ENCODE results near the gene DMPK.
"Not testable (repeated sequence)": the region's sequence is repeated elsewhere in the genome, so short reads cannot be mapped to it uniquely, and the experiment has no call there.

Gene DMPK

DNA sequence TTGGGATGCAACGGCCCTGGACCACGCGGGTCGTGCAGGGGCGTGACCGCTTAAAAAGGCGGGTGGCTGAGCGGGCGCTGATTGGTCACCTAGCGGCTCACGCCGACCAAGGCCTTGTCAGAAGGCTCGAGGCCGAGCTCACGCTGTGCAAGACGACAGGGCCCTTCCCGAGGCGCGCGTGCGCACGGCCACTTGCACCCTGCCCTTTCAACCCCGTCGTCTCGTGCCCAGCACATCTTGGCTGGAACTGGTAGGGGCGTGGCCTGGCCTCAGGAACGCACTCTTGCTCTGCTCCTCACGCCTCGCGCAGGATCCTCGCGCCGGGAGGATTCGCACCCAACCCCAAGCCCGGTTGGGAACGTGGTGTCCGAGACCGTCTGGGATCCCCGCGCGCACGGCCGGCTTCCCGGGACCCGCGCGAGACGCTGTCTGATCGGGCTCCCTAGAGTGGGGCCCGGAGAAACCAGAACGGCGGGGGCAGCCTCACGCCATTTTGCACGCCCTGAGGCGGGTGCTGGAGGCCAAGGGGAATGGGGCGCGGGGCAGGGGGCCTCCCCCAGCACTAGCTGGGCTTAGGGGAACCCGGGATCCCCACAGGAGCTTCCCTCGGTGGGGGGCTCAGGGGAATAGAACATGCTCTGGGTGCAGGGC is 49.0 kb downstream of the DMPK start, which contains the start of gene MEIOSIN:
Gene MEIOSIN (plus strand): TSS at position 280 of the 651 bp plus-strand sequence. CDS start 1,938 bp downstream, outside the sequence.
- no peak for DNase-seq

DNA sequence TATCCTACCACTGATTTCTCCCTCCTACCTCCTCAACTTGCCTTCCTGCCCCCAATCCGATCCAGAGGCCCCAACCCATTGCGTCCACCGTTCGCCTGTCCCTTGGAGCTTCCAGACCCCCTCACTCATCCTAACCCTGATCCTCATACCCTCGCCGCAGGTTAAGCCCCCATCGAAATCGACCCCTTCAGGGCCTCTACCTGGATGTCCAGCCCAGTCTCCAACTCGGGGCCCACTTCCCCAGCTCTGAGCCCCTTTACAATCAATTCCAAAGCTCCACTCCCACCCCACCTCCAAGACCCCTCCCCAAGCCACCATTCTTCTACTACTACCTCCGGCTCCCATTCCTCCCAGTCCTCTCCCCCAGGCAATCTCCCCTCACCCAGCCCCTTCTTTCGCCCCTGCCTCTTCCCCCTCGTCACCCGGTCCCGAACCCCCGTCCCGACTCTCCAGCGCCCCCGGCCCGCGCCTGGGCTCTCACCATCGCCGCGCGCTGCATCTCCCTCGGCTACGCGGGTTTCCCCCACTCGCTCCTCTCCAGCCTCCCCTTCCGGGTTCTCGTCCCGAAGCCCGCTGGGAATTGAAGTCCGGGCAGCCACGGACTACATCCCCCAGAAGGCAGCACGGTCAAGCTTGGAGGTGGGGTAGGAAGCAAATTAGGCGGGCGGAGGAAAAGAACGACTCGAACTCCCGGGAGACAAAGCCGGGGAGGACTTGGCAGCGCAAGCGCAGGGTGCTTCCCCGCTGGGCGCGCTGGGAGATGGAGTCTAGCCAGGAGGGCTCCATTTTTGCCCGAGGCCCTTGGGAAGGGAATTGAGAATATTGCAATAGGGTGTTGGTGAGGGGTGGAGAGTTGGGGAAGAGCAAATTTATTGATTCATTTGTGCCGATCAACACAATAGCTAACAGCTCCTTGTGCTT is 51.7 kb downstream of the DMPK start, which contains the start of gene FBXO46:
Gene FBXO46 (minus strand): TSS at position 529 of the 921 bp plus-strand sequence. CDS start 17,401 bp downstream, outside the sequence.
- DNase-seq: peak; percentile 97 to 98

GRCh38 chr19:45729800-45730290 is 52.4 kb downstream of the DMPK start:
- no peak for DNase-seq

- DNase-seq: not testable (repeated sequence)
These were observed 53.6 kb downstream of the DMPK start for GRCh38 chr19:45728683-45729082.

DNA sequence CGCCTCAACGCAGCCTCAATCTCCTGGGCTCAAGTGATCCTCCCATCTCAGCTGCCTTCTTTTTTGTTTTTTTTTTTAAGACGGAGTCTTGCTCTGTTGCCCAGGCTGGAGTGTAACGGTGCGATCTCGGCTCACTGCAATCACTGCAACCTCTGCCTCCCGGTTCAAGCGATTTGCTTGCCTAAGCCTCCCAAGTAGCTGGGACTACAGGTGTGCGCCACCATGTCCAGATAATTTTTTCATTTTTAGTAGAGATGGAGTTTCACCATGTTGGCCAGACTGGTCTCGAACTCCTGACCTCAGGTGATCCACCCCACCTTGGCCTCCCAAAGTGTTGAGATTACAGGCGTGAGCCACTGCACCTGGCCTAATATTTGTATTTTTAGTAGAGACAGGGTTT is 62.2 kb downstream of the DMPK start:
- not testable (repeated sequence) for DNase-seq
